Measurements from ENCODE around the gene ANKRD37. TPM values are rescaled to one million over a fixed set of nuclear protein-coding genes. Genes with fewer than 3 reads are reported as not detected.

The ANKRD37 gene
- total RNA-seq, 1 experiment from 2014 or later = 3.7 TPM

- no peak overlapping the region for H4K8ac ChIP-seq (replicated peaks; ENCODE audit: insufficient read length, low read depth, low read length)
- H3K56ac ChIP-seq (ENCODE audit: insufficient read length, low read depth, low read length) = no peak overlapping the region
- H2AFZ ChIP-seq (ENCODE audit: low read length) = no peak overlapping the region
- H3K4ac ChIP-seq (ENCODE audit: low read depth, low read length) = no peak overlapping the region
- H2AK5ac ChIP-seq (ENCODE audit: insufficient read length, low read length) = no peak overlapping the region
- H4K5ac ChIP-seq (ENCODE audit: insufficient read length, low read depth, low read length) = no peak overlapping the region
- no peak overlapping the region for H4K91ac ChIP-seq (ENCODE audit: insufficient read length, low read depth, low read length)
- no peaks in the 10 kb centered on the region for H3K79me2 ChIP-seq (ENCODE audit: insufficient read depth, low read length)
- H2BK12ac ChIP-seq (ENCODE audit: insufficient read length, low read depth, low read length) = no peak overlapping the region
- H3K27ac ChIP-seq (ENCODE audit: insufficient read length, low read depth, low read length) = no peak overlapping the region
- no peaks in the 10 kb centered on the region for H3K27me3 ChIP-seq (ENCODE audit: insufficient read depth, low read length)
- no peaks in the 10 kb centered on the region for H4K20me1 ChIP-seq (ENCODE audit: control insufficient read depth, insufficient read depth, insufficient read length)
- H3K4me3 Mint-ChIP-seq = no peak overlapping the region
- TF ChIP-seq CTCF (conservative IDR thresholded peaks at IDR 0.05) = no peak
- H3K79me1 ChIP-seq (ENCODE audit: insufficient read depth, low read depth, low read length, poor library complexity, severe bottlenecking) = no peaks in the 10 kb centered on the region
- no peak overlapping the region for H3K9ac ChIP-seq (ENCODE audit: extremely low read depth, insufficient read length, low read length)
- no peaks in the 10 kb centered on the region for H3K4me1 ChIP-seq (ENCODE audit: insufficient read depth, low read length)
- H3K9me3 ChIP-seq (ENCODE audit: control insufficient read depth, low read depth, low read length) = no peaks in the 10 kb centered on the region
- DNase-seq = no peak
- no peak overlapping the region for H2BK20ac ChIP-seq (ENCODE audit: low read depth, low read length, poor library complexity, severe bottlenecking)
- no peak overlapping the region for H3K23ac ChIP-seq (ENCODE audit: insufficient read length, low read depth, low read length)
- H3K4me2 ChIP-seq (ENCODE audit: insufficient read depth, insufficient read length, low read length) = no peak overlapping the region
- peak overlapping the region; percentile 20 to 49 (median 41); a peak in 3 of 7 replicates for H3K27ac Mint-ChIP-seq
- no peak overlapping the region for H2BK15ac ChIP-seq (ENCODE audit: low read depth, low read length)
- H2BK120ac ChIP-seq (ENCODE audit: low read depth, low read length, poor library complexity, severe bottlenecking) = no peak overlapping the region
- H3K9me3 Mint-ChIP-seq = peaks cover 0 to 3% of the 10 kb centered on the region in 2 experiments; a peak in 1 of 5 replicates
- no peak overlapping the region for H3K14ac ChIP-seq (ENCODE audit: insufficient read depth, low read length)
- no peaks in the 10 kb centered on the region for H3K23me2 ChIP-seq (ENCODE audit: insufficient read length, low read depth, low read length, poor library complexity, severe bottlenecking)
- H3K27me3 Mint-ChIP-seq (ENCODE audit: low read depth) = no peaks in the 10 kb centered on the region
- peaks cover 17 to 34% of the 10 kb centered on the region in 2 experiments for H3K4me1 Mint-ChIP-seq
- no peak overlapping the region for H2BK5ac ChIP-seq (ENCODE audit: insufficient read length, low read length)
- WGBS (ENCODE audit: extremely low coverage, insufficient read length, low lambda C conversion rate) = no CpG with 5 or more reads among the region's 13 CpGs
- no peak overlapping the region for H3T11ph ChIP-seq (ENCODE audit: low read length)
- H3K36me3 Mint-ChIP-seq (ENCODE audit: insufficient read depth in 1 of 3, low read depth in 3 of 3) = peaks cover 17 to 70% (median 53%) of the 10 kb centered on the region in 3 experiments
- H3K18ac ChIP-seq (ENCODE audit: insufficient read length, low read depth, low read length) = no peak overlapping the region
These were observed 45.0 kb upstream of the ANKRD37 start for GRCh38 chr4:185351691-185352090.

Measured in H9 (cell line).